Glutamatergic neuron (in vitro differentiated cells): Measurements from ENCODE around the gene NECTIN1. TPM values are rescaled to one million over a fixed set of nuclear protein-coding genes. Genes with fewer than 3 reads are reported as not detected.

Source experiments
- DNase-seq: peaks from one replicate; pipeline ENCODE4 v3.0.0; 2022
- H3K27ac Mint-ChIP-seq: one replicate; pipeline ENCODE4 v1.8.0; 2020; ENCODE audit warnings: mild to moderate bottlenecking, mixed read lengths, inconsistent platforms; ENCODE audit not compliant: unreplicated experiment
- H3K27me3 Mint-ChIP-seq: one replicate; pipeline ENCODE4 v1.8.0; 2020; ENCODE audit warnings: mild to moderate bottlenecking, moderate library complexity, mixed read lengths, inconsistent platforms; ENCODE audit not compliant: unreplicated experiment
- H3K36me3 Mint-ChIP-seq: one replicate; pipeline ENCODE4 v1.8.0; 2020; ENCODE audit warnings: mild to moderate bottlenecking, mixed read lengths, inconsistent platforms; ENCODE audit not compliant: unreplicated experiment
- H3K4me1 Mint-ChIP-seq: one replicate; pipeline ENCODE4 v1.8.0; 2020; ENCODE audit warnings: mild to moderate bottlenecking, low read depth, mixed read lengths, inconsistent platforms; ENCODE audit not compliant: unreplicated experiment
- H3K4me3 Mint-ChIP-seq: one replicate; pipeline ENCODE4 v1.8.0; 2020; ENCODE audit warnings: mild to moderate bottlenecking, mixed read lengths, inconsistent platforms; ENCODE audit not compliant: unreplicated experiment
- H3K9me3 Mint-ChIP-seq: one replicate; pipeline ENCODE4 v1.8.0; 2020; ENCODE audit warnings: mild to moderate bottlenecking, moderate library complexity, mixed read lengths, inconsistent platforms; ENCODE audit not compliant: unreplicated experiment
- total RNA-seq: library from RNA; stranded (reverse); fragmentation: NEBNext Ultra II Directional; extraction: Animal tissue kit (Norgen Biotek cat#: 25700); gene quantifications from one replicate; pipeline ENCODE4 v1.2.1, GENCODE V29; 2021; ENCODE audit not compliant: unreplicated experiment
- TF ChIP-seq, protein P1 (sequence below): fragments of 200-600 bp; sonication (generic); IDR thresholded peaks from one replicate; pipeline ENCODE4 v1.5.0; 2021; ENCODE audit not compliant: partially characterized antibody, unreplicated experiment

The NECTIN1 gene
- total RNA-seq, 1 donor from 2014 or later: 26.0 TPM

GRCh38 chr11:119726585-119727522 is 2.1 kb downstream of the NECTIN1 start:
- no peak overlapping the region for H3K27ac Mint-ChIP-seq
- H3K36me3 Mint-ChIP-seq: no peaks in the 10 kb centered on the region
- peak overlapping the region; percentile 86 for H3K4me3 Mint-ChIP-seq
- peaks cover 9% of the 10 kb centered on the region for H3K9me3 Mint-ChIP-seq
- TF ChIP-seq, protein P1, sequence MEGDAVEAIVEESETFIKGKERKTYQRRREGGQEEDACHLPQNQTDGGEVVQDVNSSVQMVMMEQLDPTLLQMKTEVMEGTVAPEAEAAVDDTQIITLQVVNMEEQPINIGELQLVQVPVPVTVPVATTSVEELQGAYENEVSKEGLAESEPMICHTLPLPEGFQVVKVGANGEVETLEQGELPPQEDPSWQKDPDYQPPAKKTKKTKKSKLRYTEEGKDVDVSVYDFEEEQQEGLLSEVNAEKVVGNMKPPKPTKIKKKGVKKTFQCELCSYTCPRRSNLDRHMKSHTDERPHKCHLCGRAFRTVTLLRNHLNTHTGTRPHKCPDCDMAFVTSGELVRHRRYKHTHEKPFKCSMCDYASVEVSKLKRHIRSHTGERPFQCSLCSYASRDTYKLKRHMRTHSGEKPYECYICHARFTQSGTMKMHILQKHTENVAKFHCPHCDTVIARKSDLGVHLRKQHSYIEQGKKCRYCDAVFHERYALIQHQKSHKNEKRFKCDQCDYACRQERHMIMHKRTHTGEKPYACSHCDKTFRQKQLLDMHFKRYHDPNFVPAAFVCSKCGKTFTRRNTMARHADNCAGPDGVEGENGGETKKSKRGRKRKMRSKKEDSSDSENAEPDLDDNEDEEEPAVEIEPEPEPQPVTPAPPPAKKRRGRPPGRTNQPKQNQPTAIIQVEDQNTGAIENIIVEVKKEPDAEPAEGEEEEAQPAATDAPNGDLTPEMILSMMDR: no peak
- H3K4me1 Mint-ChIP-seq: peaks cover 30% of the 10 kb centered on the region
- no peak for DNase-seq
- H3K27me3 Mint-ChIP-seq: peaks cover 13% of the 10 kb centered on the region

GRCh38 chr11:119726150-119726553 is 2.8 kb downstream of the NECTIN1 start:
- H3K9me3 Mint-ChIP-seq: peaks cover 9% of the 10 kb centered on the region
- peak overlapping the region; percentile 86 for H3K4me3 Mint-ChIP-seq
- H3K36me3 Mint-ChIP-seq: no peaks in the 10 kb centered on the region
- no peak for DNase-seq
- peaks cover 10% of the 10 kb centered on the region for H3K27me3 Mint-ChIP-seq
- no peak overlapping the region for H3K27ac Mint-ChIP-seq
- TF ChIP-seq, protein P1: no peak
- peaks cover 35% of the 10 kb centered on the region for H3K4me1 Mint-ChIP-seq

GRCh38 chr11:119724956-119725355 is 4.0 kb downstream of the NECTIN1 start:
- TF ChIP-seq, protein P1: no peak
- Mint-ChIP-seq H3K9me3 (peaks cover 9% of the 10 kb centered on the region), H3K27ac (no peak overlapping the region), H3K27me3 (peaks cover 7% of the 10 kb centered on the region), H3K4me1 (peaks cover 29% of the 10 kb centered on the region), H3K4me3 (no peak overlapping the region), H3K36me3 (no peaks in the 10 kb centered on the region)
- no peak for DNase-seq

DNA sequence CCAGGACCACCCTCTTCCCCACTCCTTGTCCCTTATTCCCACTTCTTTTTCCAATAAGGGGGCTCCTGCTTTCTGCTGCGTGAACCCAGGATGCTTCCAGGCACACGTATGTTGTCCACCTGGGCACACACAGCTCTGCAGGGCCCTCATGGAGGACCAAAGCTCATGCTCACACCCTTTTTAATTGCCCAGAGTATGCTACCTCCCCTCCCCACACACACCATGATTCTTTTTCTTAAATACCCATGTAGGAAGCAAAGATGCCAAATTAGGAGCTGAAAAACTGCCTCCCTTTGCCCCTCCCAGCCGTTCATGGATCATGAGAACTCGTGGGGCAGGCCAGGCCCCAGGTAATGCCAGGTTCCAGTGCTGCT is 5.1 kb downstream of the NECTIN1 start:
- Mint-ChIP-seq H3K4me3 (no peak overlapping the region), H3K27ac (no peak overlapping the region), H3K36me3 (no peaks in the 10 kb centered on the region)

More for the DNA sequence above, 5.1 kb downstream of the NECTIN1 start:
- TF ChIP-seq, protein P1: no peak
- H3K9me3 Mint-ChIP-seq: peaks cover 13% of the 10 kb centered on the region
- peaks cover 8% of the 10 kb centered on the region for H3K27me3 Mint-ChIP-seq
- no peak for DNase-seq
- H3K4me1 Mint-ChIP-seq: peaks cover 29% of the 10 kb centered on the region
